HEK293 (cell line): ENCODE results near the gene KLF2.
"Not testable (repeated sequence)": the region's sequence is repeated elsewhere in the genome, so short reads cannot be mapped to it uniquely, and the experiment has no call there.

Experiments used
- CTCF ChIA-PET: fragments of 350-600 bp; formaldehyde crosslinking; extraction: SDS; loops from one replicate; lab custom pipeline; 2021; ENCODE audit warnings: antibody characterized with exemption; lab: Yijun Ruan, JAX
- POLR2A ChIA-PET: fragments of 300-600 bp; formaldehyde crosslinking; extraction: SDS; loops from one replicate; lab custom pipeline; 2020; ENCODE audit warnings: antibody characterized with exemption, inconsistent platforms; lab: Yijun Ruan, JAX
- H3K27ac ChIP-seq: fragments of 200-500 bp; sonication (Bioruptor generic); 2 replicates; pipeline ENCODE4 v1.5.1; 2014; ENCODE audit warnings: low read depth, low read length, control low read depth, inconsistent platforms; ENCODE audit errors: extremely low read depth
- H3K36me3 ChIP-seq, 2 experiments: fragments of 200-500 bp in 1 of 2; sonication (Bioruptor generic) in 1 of 2; 1 replicate in 1 of 2; 2 replicates in 1 of 2; pipeline ENCODE4 v1.5.1; 2014 to 2017; ENCODE audit warnings: inconsistent platforms in 2 of 2, low read length in 2 of 2; ENCODE audit not compliant: control insufficient read depth in 2 of 2, insufficient read depth in 1 of 2
- H3K4me1 ChIP-seq: fragments of 200-500 bp; sonication (Bioruptor generic); 2 replicates; pipeline ENCODE4 v1.5.1; 2014; ENCODE audit warnings: mild to moderate bottlenecking, low read length, inconsistent platforms; ENCODE audit not compliant: control insufficient read depth, insufficient read depth
- H3K4me3 ChIP-seq: 2 replicates; pipeline ENCODE4 v1.5.1; 2011; ENCODE audit warnings: low read depth, mild to moderate bottlenecking, control low read depth, low read length, moderate library complexity
- H3K9me3 ChIP-seq: fragments of 200-500 bp; sonication (Bioruptor generic); 2 replicates; pipeline ENCODE4 v1.5.1; 2014; ENCODE audit warnings: low read depth, low read length, inconsistent platforms; ENCODE audit not compliant: control insufficient read depth, insufficient read depth
- BCL11B ChIP-seq: fragments of 450-650 bp; formaldehyde crosslinking; IDR thresholded peaks from 2 replicates; pipeline ENCODE4 v1.5.1; 2016; ENCODE audit warnings: low read depth, missing biosample characterization, missing genetic modification characterization
- EGR2 ChIP-seq: fragments of 450-650 bp; formaldehyde crosslinking; IDR thresholded peaks from 2 replicates; pipeline ENCODE4 v1.5.1; 2016; ENCODE audit warnings: low read depth, missing biosample characterization, missing genetic modification characterization
- GLIS1 ChIP-seq: fragments of 450-650 bp; formaldehyde crosslinking; IDR thresholded peaks from 2 replicates; pipeline ENCODE4 v1.5.1; 2016; ENCODE audit warnings: missing biosample characterization, missing genetic modification characterization
- PRDM10 ChIP-seq: fragments of 450-650 bp; formaldehyde crosslinking; IDR thresholded peaks from 2 replicates; pipeline ENCODE4 v1.5.1; 2016; ENCODE audit warnings: missing biosample characterization, missing genetic modification characterization
- TRIM28 ChIP-seq: IDR thresholded peaks from 2 replicates; pipeline ENCODE4 v1.6.1; 2011; ENCODE audit warnings: low read length, control low read depth, borderline replicate concordance
- ZBTB7A ChIP-seq: fragments of 450-650 bp; formaldehyde crosslinking; IDR thresholded peaks from 2 replicates; pipeline ENCODE4 v1.5.1; 2016; ENCODE audit warnings: low read depth, missing biosample characterization, missing genetic modification characterization
- ZFP69B ChIP-seq: fragments of 450-650 bp; formaldehyde crosslinking; IDR thresholded peaks from 2 replicates; pipeline ENCODE4 v1.5.1; 2016; ENCODE audit warnings: missing biosample characterization, missing genetic modification characterization
- ZNF146 ChIP-seq: fragments of 450-650 bp; formaldehyde crosslinking; IDR thresholded peaks from 2 replicates; pipeline ENCODE4 v1.5.1; 2016; ENCODE audit warnings: missing biosample characterization, missing genetic modification characterization
- ZNF19 ChIP-seq: fragments of 450-650 bp; formaldehyde crosslinking; IDR thresholded peaks from 2 replicates; pipeline ENCODE4; 2016; ENCODE audit warnings: missing biosample characterization, missing genetic modification characterization, low read depth
- ZNF2 ChIP-seq: fragments of 450-650 bp; formaldehyde crosslinking; IDR thresholded peaks from 2 replicates; pipeline ENCODE4 v1.5.1; 2016; ENCODE audit warnings: missing biosample characterization, missing genetic modification characterization
- ZNF266 ChIP-seq: fragments of 450-650 bp; formaldehyde crosslinking; IDR thresholded peaks from 2 replicates; pipeline ENCODE4 v1.5.1; 2016; ENCODE audit warnings: missing biosample characterization, missing genetic modification characterization, low read depth
- ZNF350 ChIP-seq: fragments of 450-650 bp; formaldehyde crosslinking; IDR thresholded peaks from 2 replicates; pipeline ENCODE4 v1.5.0; 2017; ENCODE audit warnings: missing biosample characterization, mild to moderate bottlenecking, missing genetic modification characterization
- ZNF366 ChIP-seq: fragments of 450-650 bp; formaldehyde crosslinking; conservative IDR thresholded peaks from 2 replicates; pipeline ENCODE4 v1.5.1; 2016; ENCODE audit warnings: missing biosample characterization, missing genetic modification characterization
- ZNF37A ChIP-seq: fragments of 450-650 bp; IDR thresholded peaks from 2 replicates; pipeline ENCODE4 v1.5.1; 2018; ENCODE audit warnings: missing biosample characterization, missing genetic modification characterization
- ZNF394 ChIP-seq: fragments of 450-650 bp; formaldehyde crosslinking; IDR thresholded peaks from 2 replicates; pipeline ENCODE4 v1.5.1; 2016; ENCODE audit warnings: missing biosample characterization, missing genetic modification characterization, mild to moderate bottlenecking, moderate library complexity, borderline replicate concordance
- ZNF426 ChIP-seq: fragments of 450-650 bp; formaldehyde crosslinking; IDR thresholded peaks from 2 replicates; pipeline ENCODE4 v1.5.1; 2017; ENCODE audit warnings: missing biosample characterization, missing genetic modification characterization, mild to moderate bottlenecking, inconsistent platforms, moderate library complexity
- ZNF513 ChIP-seq: fragments of 450-650 bp; IDR thresholded peaks from 2 replicates; pipeline ENCODE4 v1.5.1; 2018; ENCODE audit warnings: missing biosample characterization, missing genetic modification characterization
- ZSCAN18 ChIP-seq: fragments of 450-650 bp; formaldehyde crosslinking; IDR thresholded peaks from 2 replicates; pipeline ENCODE4 v1.5.1; 2016; ENCODE audit warnings: missing biosample characterization, missing genetic modification characterization
- TF ChIP-seq, protein P1 (sequence below): fragments of 450-650 bp; formaldehyde crosslinking; IDR thresholded peaks from 2 replicates; pipeline ENCODE4 v1.5.1; 2016; ENCODE audit warnings: missing biosample characterization, missing genetic modification characterization, borderline replicate concordance
- TF ChIP-seq, protein P2 (sequence below): fragments of 450-650 bp; formaldehyde crosslinking; IDR thresholded peaks from 2 replicates; pipeline ENCODE4 v1.5.1; 2016; ENCODE audit warnings: missing biosample characterization, missing genetic modification characterization
- TF ChIP-seq, protein P3 (sequence below): fragments of 450-650 bp; formaldehyde crosslinking; IDR thresholded peaks from 2 replicates; pipeline ENCODE4 v1.5.1; 2017; ENCODE audit warnings: missing biosample characterization, mild to moderate bottlenecking, missing genetic modification characterization, moderate library complexity

Gene KLF2

GRCh38 chr19:16285079-16285478, 39.5 kb upstream of the KLF2 start:
- TF ChIP-seq ZNF366 (tag by site-specific recombination) (peak; percentile 61), EGR2 (tag by site-specific recombination) (peak; percentile 82), ZNF513 (tag by site-specific recombination) (peak; percentile 86)
- H3K9me3 ChIP-seq, H3K4me3 ChIP-seq, H3K36me3 ChIP-seq, H3K27ac ChIP-seq, H3K4me1 ChIP-seq, POLR2A ChIA-PET: not testable (repeated sequence)
- CTCF ChIA-PET: interaction anchor here (0.6 to 0.7 kb wide), 2 partner anchors 31 to 222 kb away, joined by 3 read pairs; no protein-coding TSS in a partner anchor

- Histone ChIP-seq H3K4me3 (no peak overlapping the region), H3K4me1 (no peaks in the 10 kb centered on the region; the same call in 1 of the 2 replicates), H3K27ac (no peak overlapping the region), H3K36me3 (no peaks in the 10 kb centered on the region), H3K9me3 (no peaks in the 10 kb centered on the region)
- TF ChIP-seq ZNF266 (no peak), ZNF350 (tag by site-specific recombination) (no peak), ZNF394 (tag by site-specific recombination) (no peak), ZNF37A (tag by site-specific recombination) (no peak), ZFP69B (tag by site-specific recombination) (no peak), ZNF426 (tag by site-specific recombination) (no peak), GLIS1 (tag by site-specific recombination) (peak; percentile 15; the same call in 1 of the 2 replicates), PRDM10 (no peak), ZSCAN18 (tag by site-specific recombination) (no peak), ZNF2 (tag by site-specific recombination) (0 out of 2 replicates have a peak, but pooled peaks have one; percentile 79), BCL11B (tag by site-specific recombination) (no peak)
- POLR2A ChIA-PET: no interaction called here
- CTCF ChIA-PET: interaction anchor here (0.6 kb wide), 1 partner anchor 695 kb away, joined by 4 read pairs; no protein-coding TSS in a partner anchor
Observed at GRCh38 chr19:16285769-16286498, 38.7 kb upstream of the KLF2 start.

- H3K9me3 ChIP-seq: no peaks in the 10 kb centered on the region
- POLR2A ChIA-PET: no interaction called here
- H3K36me3 ChIP-seq: no peaks in the 10 kb centered on the region
- peaks cover 4% of the 10 kb centered on the region; the same call in 1 of the 2 replicates for H3K4me1 ChIP-seq
- H3K27ac ChIP-seq: no peak overlapping the region
- no peak overlapping the region for H3K4me3 ChIP-seq
- CTCF ChIA-PET: no interaction called here
- TF ChIP-seq, protein P1, sequence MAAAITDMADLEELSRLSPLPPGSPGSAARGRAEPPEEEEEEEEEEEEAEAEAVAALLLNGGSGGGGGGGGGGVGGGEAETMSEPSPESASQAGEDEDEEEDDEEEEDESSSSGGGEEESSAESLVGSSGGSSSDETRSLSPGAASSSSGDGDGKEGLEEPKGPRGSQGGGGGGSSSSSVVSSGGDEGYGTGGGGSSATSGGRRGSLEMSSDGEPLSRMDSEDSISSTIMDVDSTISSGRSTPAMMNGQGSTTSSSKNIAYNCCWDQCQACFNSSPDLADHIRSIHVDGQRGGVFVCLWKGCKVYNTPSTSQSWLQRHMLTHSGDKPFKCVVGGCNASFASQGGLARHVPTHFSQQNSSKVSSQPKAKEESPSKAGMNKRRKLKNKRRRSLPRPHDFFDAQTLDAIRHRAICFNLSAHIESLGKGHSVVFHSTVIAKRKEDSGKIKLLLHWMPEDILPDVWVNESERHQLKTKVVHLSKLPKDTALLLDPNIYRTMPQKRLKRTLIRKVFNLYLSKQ (tag by site-specific recombination): no peak
- no peak for TF ChIP-seq ZNF19
- TF ChIP-seq ZBTB7A: no peak
- peak; percentile 100 for TF ChIP-seq ZNF146 (tag by site-specific recombination)
- no peak for TF ChIP-seq TRIM28
- TF ChIP-seq, protein P2, sequence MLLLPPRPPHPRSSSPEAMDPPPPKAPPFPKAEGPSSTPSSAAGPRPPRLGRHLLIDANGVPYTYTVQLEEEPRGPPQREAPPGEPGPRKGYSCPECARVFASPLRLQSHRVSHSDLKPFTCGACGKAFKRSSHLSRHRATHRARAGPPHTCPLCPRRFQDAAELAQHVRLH (tag by site-specific recombination): 0 out of 2 replicates have a peak, but pooled peaks have one; percentile 63
- TF ChIP-seq, protein P3, sequence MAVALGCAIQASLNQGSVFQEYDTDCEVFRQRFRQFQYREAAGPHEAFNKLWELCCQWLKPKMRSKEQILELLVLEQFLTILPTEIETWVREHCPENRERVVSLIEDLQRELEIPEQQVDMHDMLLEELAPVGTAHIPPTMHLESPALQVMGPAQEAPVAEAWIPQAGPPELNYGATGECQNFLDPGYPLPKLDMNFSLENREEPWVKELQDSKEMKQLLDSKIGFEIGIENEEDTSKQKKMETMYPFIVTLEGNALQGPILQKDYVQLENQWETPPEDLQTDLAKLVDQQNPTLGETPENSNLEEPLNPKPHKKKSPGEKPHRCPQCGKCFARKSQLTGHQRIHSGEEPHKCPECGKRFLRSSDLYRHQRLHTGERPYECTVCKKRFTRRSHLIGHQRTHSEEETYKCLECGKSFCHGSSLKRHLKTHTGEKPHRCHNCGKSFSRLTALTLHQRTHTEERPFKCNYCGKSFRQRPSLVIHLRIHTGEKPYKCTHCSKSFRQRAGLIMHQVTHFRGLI (tag by site-specific recombination): no peak
Observed at GRCh38 chr19:16288544-16288943, 36.1 kb upstream of the KLF2 start.
